ENCODE data around the gene VPS45. TPM values are rescaled to one million over a fixed set of nuclear protein-coding genes. Genes with fewer than 3 reads are reported as not detected.

The VPS45 gene
- total and polyA plus RNA-seq, 10 donors, result 16.2 to 62.8 (median 42.1) TPM

- Histone ChIP-seq H3K36me3 (no peaks in the 10 kb centered on the region), H3K27ac (no peak overlapping the region), H3K4me1 (peaks cover 0 to 38% (median 6%) of the 10 kb centered on the region in 6 donors), H3K4me3 (no peak overlapping the region), H3K27me3 (replicated peaks in 1 of 7) (no peaks in the 10 kb centered on the region), H3K9me3 (no peaks in the 10 kb centered on the region)
- intact Hi-C loops (cut with DNase I; ENCODE audit: low total_unique reads), result no loop called here
- TF ChIP-seq CTCF (IDR thresholded peaks at IDR 0.05 in 8 of 11, conservative IDR thresholded peaks at IDR 0.05 in 3 of 11) (no peak), POLR2AphosphoS5 (IDR thresholded peaks at IDR 0.05) (no peak), POLR2A (IDR thresholded peaks at IDR 0.05) (no peak)
- 41 to 88% (median 57%) methylated on average over 1 of the region's 1 CpG for WGBS, 5 donors
- no peak for DNase-seq
Observed at GRCh38 chr1:150056407-150056806, 11.2 kb upstream of the VPS45 start.

DNA sequence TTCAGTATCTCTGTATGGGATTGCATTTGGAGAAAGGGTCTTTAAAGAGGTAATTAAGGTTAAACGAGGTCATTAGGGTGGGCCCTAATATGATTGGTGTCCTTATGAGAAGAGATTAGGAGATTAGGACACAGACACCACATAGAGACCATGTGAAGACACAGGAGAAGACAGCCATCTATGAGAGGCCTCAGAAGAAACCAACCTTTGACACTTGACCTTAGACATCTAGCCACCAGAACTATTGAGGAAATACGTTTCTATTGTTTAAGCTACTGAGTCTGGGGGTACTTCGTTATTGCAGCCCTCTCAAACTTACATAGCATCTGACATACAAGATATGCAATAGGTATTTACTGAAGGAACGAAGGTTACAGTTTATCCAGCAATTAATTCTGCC lies 7.3 kb upstream of the VPS45 start:
- 74 to 87% (median 82%) methylated on average over 4 of the region's 4 CpGs for WGBS, 5 donors
- no peak for TF ChIP-seq POLR2A (IDR thresholded peaks at IDR 0.05)
- no peak for TF ChIP-seq CTCF (IDR thresholded peaks at IDR 0.05 in 8 of 11, conservative IDR thresholded peaks at IDR 0.05 in 3 of 11)
- no peak for TF ChIP-seq POLR2AphosphoS5 (IDR thresholded peaks at IDR 0.05)
- Histone ChIP-seq H3K4me1 (peaks cover 0 to 15% (median 5%) of the 10 kb centered on the region in 6 donors), H3K27ac (no peak overlapping the region), H3K4me3 (no peak overlapping the region), H3K9me3 (no peaks in the 10 kb centered on the region), H3K36me3 (no peaks in the 10 kb centered on the region), H3K27me3 (replicated peaks in 1 of 7) (no peaks in the 10 kb centered on the region)
- DNase-seq, result no peak
- intact Hi-C loops (cut with DNase I; ENCODE audit: low total_unique reads), result no loop called here

DNA sequence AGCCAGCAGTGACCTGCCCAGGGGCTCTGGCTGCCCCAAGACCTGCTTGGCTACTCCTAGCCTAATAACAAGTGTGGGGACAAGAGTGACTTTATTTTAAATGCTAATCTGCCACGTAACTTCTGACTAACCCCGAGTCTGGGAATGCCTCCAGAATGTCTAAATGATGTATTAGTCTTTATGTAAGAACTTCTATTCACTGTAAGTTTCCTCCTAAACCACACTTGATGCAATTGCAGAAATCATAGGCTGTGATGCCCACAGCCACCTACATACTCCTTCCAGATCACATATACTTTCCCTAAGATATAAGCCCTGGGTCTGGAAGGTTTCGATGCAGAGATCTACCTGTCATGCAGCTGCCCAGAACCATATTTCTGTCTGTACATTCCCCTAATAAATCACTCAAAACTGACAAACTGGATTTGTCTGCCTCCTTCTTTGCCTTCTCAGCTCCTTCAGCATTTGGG lies 5.9 kb upstream of the VPS45 start:
- Histone ChIP-seq H3K27me3 (replicated peaks in 1 of 7) (no peaks in the 10 kb centered on the region), H3K27ac (no peak overlapping the region), H3K4me1 (peaks cover 3 to 22% (median 18%) of the 10 kb centered on the region in 6 donors), H3K9me3 (no peaks in the 10 kb centered on the region), H3K36me3 (no peaks in the 10 kb centered on the region), H3K4me3 (no peak overlapping the region)
- intact Hi-C loops (cut with DNase I; ENCODE audit: low total_unique reads), result no loop called here
- WGBS, 5 donors, result 44 to 57% (median 50%) methylated on average over 3 of the region's 3 CpGs
- no peak for TF ChIP-seq CTCF (IDR thresholded peaks at IDR 0.05 in 8 of 11, conservative IDR thresholded peaks at IDR 0.05 in 3 of 11)
- no peak for TF ChIP-seq POLR2A (IDR thresholded peaks at IDR 0.05)
- TF ChIP-seq POLR2AphosphoS5 (IDR thresholded peaks at IDR 0.05), result no peak
- no peak for DNase-seq

- Histone ChIP-seq H3K27ac (no peak overlapping the region), H3K36me3 (no peaks in the 10 kb centered on the region), H3K27me3 (replicated peaks in 1 of 7) (no peaks in the 10 kb centered on the region), H3K4me3 (no peak overlapping the region), H3K4me1 (peaks cover 3 to 22% (median 18%) of the 10 kb centered on the region in 6 donors), H3K9me3 (no peaks in the 10 kb centered on the region)
- no peak for DNase-seq
- intact Hi-C loops (cut with DNase I; ENCODE audit: low total_unique reads), result no loop called here
- TF ChIP-seq POLR2AphosphoS5 (IDR thresholded peaks at IDR 0.05) (no peak), POLR2A (IDR thresholded peaks at IDR 0.05) (no peak)
- 83 to 90% (median 84%) methylated on average over 4 of the region's 4 CpGs for WGBS, 5 donors
Observed at GRCh38 chr1:150062113-150062512, 5.5 kb upstream of the VPS45 start.
